ENCODE measurements around the gene HRCT1. TPM values are rescaled to one million over a fixed set of nuclear protein-coding genes. Genes with fewer than 3 reads are reported as not detected.

HRCT1 gene
- total RNA-seq, 1 experiment from 2014 or later = 0.32 TPM

DNA sequence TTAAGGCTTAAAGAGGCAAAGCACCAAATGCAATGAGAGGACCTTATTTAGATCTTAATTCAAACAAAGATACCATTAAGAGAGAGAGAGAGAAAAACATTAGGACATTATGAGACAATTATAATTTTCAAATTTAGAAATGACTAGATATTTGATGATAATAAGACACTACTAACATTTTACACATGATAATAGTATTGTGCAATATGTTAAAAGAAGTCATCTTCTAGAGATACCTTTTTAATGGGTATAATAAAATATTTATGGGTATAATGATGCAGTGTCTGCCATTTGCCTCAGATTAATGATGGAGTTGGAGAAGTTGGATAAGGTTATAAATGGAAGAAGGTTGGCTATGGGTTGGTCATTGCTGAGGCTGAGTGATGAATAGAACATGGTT, 24.5 kb downstream of the HRCT1 start:
- Histone ChIP-seq H4K20me1 (ENCODE audit: insufficient read depth) (no peaks in the 10 kb centered on the region), H3K4me3 (replicated peaks in 1 of 2; ENCODE audit: low read depth in 1 of 2, low read length in 2 of 2) (no peak overlapping the region), H3K4me2 (ENCODE audit: low read length) (no peak overlapping the region), H3K36me3 (ENCODE audit: control insufficient read depth in 1 of 2, insufficient read depth in 2 of 2, low read length in 2 of 2) (no peaks in the 10 kb centered on the region), H3K9ac (ENCODE audit: low read length) (no peak overlapping the region), H3K9me3 (ENCODE audit: control insufficient read depth in 1 of 2, insufficient read depth in 1 of 2, low read depth in 1 of 2, low read length in 2 of 2) (no peaks in the 10 kb centered on the region), H3K27ac (ENCODE audit: low read depth, low read length) (no peak overlapping the region), H3K27me3 (ENCODE audit: insufficient read depth, low read length) (no peaks in the 10 kb centered on the region), H3K4me1 (ENCODE audit: control insufficient read depth in 1 of 2, insufficient read depth in 2 of 2, low read length in 2 of 2) (no peaks in the 10 kb centered on the region), H3K79me2 (ENCODE audit: insufficient read depth, low read length) (no peaks in the 10 kb centered on the region), H2AFZ (ENCODE audit: low read depth, low read length, poor library complexity, severe bottlenecking) (no peak overlapping the region), H3K9me2 (ENCODE audit: insufficient read depth) (no peaks in the 10 kb centered on the region)
- no peak for TF ChIP-seq SIN3A (IDR thresholded peaks at IDR 0.05; ENCODE audit: low read depth)
- no peak for TF ChIP-seq RAD21 (IDR thresholded peaks at IDR 0.05; ENCODE audit: low read depth)
- TF ChIP-seq JUND (IDR thresholded peaks at IDR 0.05) = no peak
- no peak for TF ChIP-seq REST (IDR thresholded peaks at IDR 0.05; ENCODE audit: low read depth)
- TF ChIP-seq ZNF274 (IDR thresholded peaks at IDR 0.05; ENCODE audit: low read depth, low read length) = no peak
- no peak for TF ChIP-seq YY1 (IDR thresholded peaks at IDR 0.05; ENCODE audit: extremely low read depth, insufficient replicate concordance, low read depth, low read length)
- TF ChIP-seq CBX3 (IDR thresholded peaks at IDR 0.05; ENCODE audit: low read depth) = no peak
- no peak for TF ChIP-seq POLR2AphosphoS5 (IDR thresholded peaks at IDR 0.05; ENCODE audit: low read depth, low read length)
- TF ChIP-seq CEBPB (IDR thresholded peaks at IDR 0.05; ENCODE audit: low read depth) = no peak
- TF ChIP-seq ZFX (IDR thresholded peaks at IDR 0.05) = no peak
- no peak for TF ChIP-seq SRF (IDR thresholded peaks at IDR 0.05; ENCODE audit: low read depth)
- no peak for TF ChIP-seq POLR2A (IDR thresholded peaks at IDR 0.05; ENCODE audit: borderline replicate concordance, extremely low read depth, insufficient read depth, insufficient read length)
- intact Hi-C loops (cut with micrococcal nuclease) = no loop called here
- no TSS peak for BruUV-seq (replicated peaks)
- RAD21 ChIA-PET (ENCODE audit: low non-redundant PET in 1 of 2, low total read pairs in 2 of 2, uncharacterized antibody in 2 of 2, unreplicated experiment in 2 of 2) = no interaction called here
- ATAC-seq (no peak), DNase-seq (ENCODE audit: low read depth, low spot score) (no peak)
- POLR2A ChIA-PET = no interaction called here
- CTCF ChIA-PET = interaction anchor here (0.9 kb wide), 1 partner anchor 15 kb away, joined by 4 read pairs; no protein-coding TSS in a partner anchor

Measured in HCT116 (cell line).